Measurements from ENCODE around the gene KLK11. TPM values are rescaled to one million over a fixed set of nuclear protein-coding genes. Genes with fewer than 3 reads are reported as not detected.

Gene KLK11
- total RNA-seq, 1 donor from 2014 or later, result 0.62 TPM

GRCh38 chr19:50980208-50980607 lies 46.2 kb downstream of the KLK11 start:
- ATAC-seq (no peak), DNase-seq (no peak)
- intact Hi-C loops (cut with micrococcal nuclease), result no loop called here

- no peak for ATAC-seq
- intact Hi-C loops (cut with micrococcal nuclease), result no loop called here
- DNase-seq, result no peak
These were observed 46.7 kb downstream of the KLK11 start for GRCh38 chr19:50979758-50980157.

GRCh38 chr19:50978772-50979390 lies 47.5 kb downstream of the KLK11 start:
- no peak for DNase-seq
- ATAC-seq, result no peak

GRCh38 chr19:50977626-50978025 lies 48.8 kb downstream of the KLK11 start:
- ATAC-seq (no peak), DNase-seq (no peak)
- intact Hi-C loops (cut with micrococcal nuclease), result no loop called here

More at GRCh38 chr19:50978772-50979390, 47.5 kb downstream of the KLK11 start:
- intact Hi-C loops (cut with micrococcal nuclease), result no loop called here

- intact Hi-C loops (cut with micrococcal nuclease), result no loop called here
- ATAC-seq (no peak), DNase-seq (no peak)
These were observed 50.6 kb downstream of the KLK11 start for GRCh38 chr19:50975766-50976165.

GRCh38 chr19:50974702-50975556 lies 51.5 kb downstream of the KLK11 start:
- intact Hi-C loops (cut with micrococcal nuclease), result no loop called here
- ATAC-seq, result no peak
- DNase-seq, result no peak

GRCh38 chr19:50972795-50973376 lies 53.5 kb downstream of the KLK11 start:
- intact Hi-C loops (cut with micrococcal nuclease), result no loop called here
- no peak for DNase-seq
- no peak for ATAC-seq

Other genes starting within 250 kb of the KLK11 start
- not detected for gene ACP4, start 236.2 kb downstream of the KLK11 start, total RNA-seq
- gene KLK1, start 202.8 kb downstream of the KLK11 start, total RNA-seq, result not detected
- gene KLK15, start 193.0 kb downstream of the KLK11 start, total RNA-seq, result not detected
- not detected for gene KLK3, start 171.7 kb downstream of the KLK11 start, total RNA-seq
- not detected for gene KLK2, start 153.2 kb downstream of the KLK11 start, total RNA-seq
- not detected for gene KLK4, start 115.2 kb downstream of the KLK11 start, total RNA-seq
- not detected for gene KLK5, start 73.6 kb downstream of the KLK11 start, total RNA-seq
- gene KLK6, start 57.0 kb downstream of the KLK11 start, total RNA-seq, result not detected
- gene KLK7, start 42.7 kb downstream of the KLK11 start, total RNA-seq, result not detected
- gene KLK8, start 25.0 kb downstream of the KLK11 start, total RNA-seq, result not detected
- 0.50 TPM for gene KLK10, start 6.9 kb downstream of the KLK11 start, total RNA-seq
- not detected for gene KLK12, start 8.4 kb upstream of the KLK11 start, total RNA-seq
- gene KLK13, start 38.5 kb upstream of the KLK11 start, total RNA-seq, result not detected
- 0.89 TPM for gene KLK14, start 56.3 kb upstream of the KLK11 start, total RNA-seq
- 3.6 TPM for gene CTU1, start 81.8 kb upstream of the KLK11 start, total RNA-seq
- gene SIGLEC9, start 98.3 kb upstream of the KLK11 start, total RNA-seq, result 1.4 TPM
- 0.50 TPM for gene SIGLEC7, start 115.7 kb upstream of the KLK11 start, total RNA-seq
- gene CD33, start 198.5 kb upstream of the KLK11 start, total RNA-seq, result 4.4 TPM
- not detected for gene SIGLECL1, start 224.5 kb upstream of the KLK11 start, total RNA-seq